Keratinocyte (primary cell): ENCODE results near the gene DPYSL5.

Experiments
- EZH2 ChIP-seq: IDR thresholded peaks from one replicate; pipeline ENCODE4 v1.6.1; 2012; ENCODE audit warnings: inconsistent platforms, mild to moderate bottlenecking, low read length, moderate library complexity
- TF ChIP-seq, protein P1 (sequence below), 3 experiments: IDR thresholded peaks in 1 of 3; conservative IDR thresholded peaks in 1 of 3; optimal IDR thresholded peaks in 1 of 3; 2 replicates in 2 of 3; 3 replicates in 1 of 3; pipeline versions ENCODE3 to v1.5.1; 2011; ENCODE audit warnings: low read length in 3 of 3, mild to moderate bottlenecking in 3 of 3, moderate library complexity in 2 of 3, control low read depth in 1 of 3, inconsistent platforms in 1 of 3; ENCODE audit not compliant: insufficient read depth in 2 of 3; ENCODE audit errors: extremely low read depth in 1 of 3

DNA sequence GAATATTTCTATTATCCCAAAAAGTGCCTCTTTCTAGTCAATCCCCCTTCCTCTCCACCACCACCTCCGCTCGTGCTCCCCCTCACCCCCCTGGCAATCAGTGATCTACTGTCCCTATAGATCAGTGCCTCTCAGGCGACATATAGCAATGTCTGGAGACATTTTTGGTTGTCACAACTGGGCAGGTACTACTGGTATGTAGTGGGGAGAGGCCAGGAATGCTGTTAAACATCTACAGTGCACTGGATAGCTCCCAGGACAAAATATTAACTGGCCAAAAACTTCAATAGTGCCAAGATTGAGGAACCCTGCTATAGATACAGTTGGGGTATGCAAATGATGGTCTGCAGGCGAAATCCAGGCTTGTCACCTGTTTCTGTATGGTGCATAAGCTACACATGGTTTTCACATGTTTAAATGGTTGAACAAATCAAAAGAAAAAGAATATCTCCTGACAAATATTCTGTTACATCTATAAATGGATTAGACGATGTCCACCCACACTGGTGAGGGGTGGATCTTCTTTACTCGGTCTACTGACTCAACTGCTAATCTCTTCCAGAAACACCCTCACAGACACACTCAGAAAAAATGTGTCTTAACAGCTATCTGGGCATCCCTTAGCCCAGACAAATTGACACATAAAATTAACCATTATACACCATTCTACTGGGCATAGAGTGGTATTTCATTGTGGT, 25.5 kb downstream of the DPYSL5 start:
- TF ChIP-seq, protein P1, sequence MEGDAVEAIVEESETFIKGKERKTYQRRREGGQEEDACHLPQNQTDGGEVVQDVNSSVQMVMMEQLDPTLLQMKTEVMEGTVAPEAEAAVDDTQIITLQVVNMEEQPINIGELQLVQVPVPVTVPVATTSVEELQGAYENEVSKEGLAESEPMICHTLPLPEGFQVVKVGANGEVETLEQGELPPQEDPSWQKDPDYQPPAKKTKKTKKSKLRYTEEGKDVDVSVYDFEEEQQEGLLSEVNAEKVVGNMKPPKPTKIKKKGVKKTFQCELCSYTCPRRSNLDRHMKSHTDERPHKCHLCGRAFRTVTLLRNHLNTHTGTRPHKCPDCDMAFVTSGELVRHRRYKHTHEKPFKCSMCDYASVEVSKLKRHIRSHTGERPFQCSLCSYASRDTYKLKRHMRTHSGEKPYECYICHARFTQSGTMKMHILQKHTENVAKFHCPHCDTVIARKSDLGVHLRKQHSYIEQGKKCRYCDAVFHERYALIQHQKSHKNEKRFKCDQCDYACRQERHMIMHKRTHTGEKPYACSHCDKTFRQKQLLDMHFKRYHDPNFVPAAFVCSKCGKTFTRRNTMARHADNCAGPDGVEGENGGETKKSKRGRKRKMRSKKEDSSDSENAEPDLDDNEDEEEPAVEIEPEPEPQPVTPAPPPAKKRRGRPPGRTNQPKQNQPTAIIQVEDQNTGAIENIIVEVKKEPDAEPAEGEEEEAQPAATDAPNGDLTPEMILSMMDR (optimal IDR thresholded peaks at IDR 0.05 in 1 of 3, IDR thresholded peaks at IDR 0.05 in 1 of 3, conservative IDR thresholded peaks at IDR 0.05 in 1 of 3; ENCODE audit: extremely low read depth in 1 of 3, insufficient read depth in 2 of 3, low read length in 3 of 3) = no peak
- TF ChIP-seq EZH2 = no peak
